H9 (cell line): Measurements from ENCODE around the gene NKIRAS1. TPM values are rescaled to one million over a fixed set of nuclear protein-coding genes. Genes with fewer than 3 reads are reported as not detected.

Experiments
- DNase-seq: peaks from one replicate; pipeline ENCODE4 v3.0.0-alpha.2; 2017
- H2AFZ ChIP-seq: one replicate; pipeline ENCODE4 v1.6.1; 2013; ENCODE audit warnings: mild to moderate bottlenecking, low read length, control low read depth, moderate library complexity
- H2AK5ac ChIP-seq: 2 replicates; pipeline ENCODE4 v1.6.1; 2013; ENCODE audit warnings: low read length, control low read depth, mixed read lengths; ENCODE audit not compliant: insufficient read length
- H2BK120ac ChIP-seq: one replicate; pipeline ENCODE4 v1.6.1; 2013; ENCODE audit warnings: low read depth, mild to moderate bottlenecking, low read length, control low read depth, inconsistent platforms; ENCODE audit not compliant: poor library complexity, severe bottlenecking
- H2BK12ac ChIP-seq: 2 replicates; pipeline ENCODE4 v1.6.1; 2013; ENCODE audit warnings: low read length, control low read depth, mixed read lengths, low read depth; ENCODE audit not compliant: insufficient read length
- H2BK15ac ChIP-seq: 2 replicates; pipeline ENCODE4 v1.6.1; 2013; ENCODE audit warnings: low read depth, low read length, control low read depth
- H2BK20ac ChIP-seq: one replicate; pipeline ENCODE4 v1.6.1; 2013; ENCODE audit warnings: low read depth, mild to moderate bottlenecking, low read length, control low read depth, inconsistent platforms; ENCODE audit not compliant: poor library complexity, severe bottlenecking
- H2BK5ac ChIP-seq: 2 replicates; pipeline ENCODE4 v1.6.1; 2013; ENCODE audit warnings: low read length, control low read depth, mixed read lengths; ENCODE audit not compliant: insufficient read length
- H3K14ac ChIP-seq: 2 replicates; pipeline ENCODE4 v1.6.1; 2013; ENCODE audit warnings: low read length, control low read depth; ENCODE audit not compliant: insufficient read depth
- H3K18ac ChIP-seq: 2 replicates; pipeline ENCODE4 v1.6.1; 2013; ENCODE audit warnings: low read depth, mild to moderate bottlenecking, mixed read lengths, low read length, control low read depth; ENCODE audit not compliant: insufficient read length
- H3K23ac ChIP-seq: 2 replicates; pipeline ENCODE4 v1.6.1; 2013; ENCODE audit warnings: low read length, control low read depth, mixed read lengths, low read depth; ENCODE audit not compliant: insufficient read length
- H3K23me2 ChIP-seq: 2 replicates; pipeline ENCODE4 v1.6.1; 2013; ENCODE audit warnings: low read depth, mild to moderate bottlenecking, mixed read lengths, low read length, control low read depth; ENCODE audit not compliant: insufficient read length, poor library complexity, severe bottlenecking
- H3K27ac ChIP-seq: 2 replicates; pipeline ENCODE4 v1.5.1; 2013; ENCODE audit warnings: low read length, control low read depth, mixed read lengths, low read depth; ENCODE audit not compliant: insufficient read length
- H3K27me3 ChIP-seq: 2 replicates; pipeline ENCODE4 v1.6.1; 2013; ENCODE audit warnings: low read length, control low read depth, inconsistent platforms; ENCODE audit not compliant: insufficient read depth
- H3K4ac ChIP-seq: 2 replicates; pipeline ENCODE4 v1.6.1; 2013; ENCODE audit warnings: low read depth, mild to moderate bottlenecking, control low read depth, inconsistent platforms, low read length, moderate library complexity
- H3K4me1 ChIP-seq: 2 replicates; pipeline ENCODE4 v1.6.1; 2013; ENCODE audit warnings: low read length, control low read depth, inconsistent platforms; ENCODE audit not compliant: insufficient read depth
- H3K4me2 ChIP-seq: 2 replicates; pipeline ENCODE4 v1.6.1; 2013; ENCODE audit warnings: low read length, control low read depth, mixed read lengths; ENCODE audit not compliant: insufficient read length, insufficient read depth
- H3K56ac ChIP-seq: 2 replicates; pipeline ENCODE4 v1.6.1; 2013; ENCODE audit warnings: low read depth, mild to moderate bottlenecking, mixed read lengths, low read length, control low read depth; ENCODE audit not compliant: insufficient read length
- H3K79me1 ChIP-seq: 2 replicates; pipeline ENCODE4 v1.6.1; 2013; ENCODE audit warnings: low read depth, mild to moderate bottlenecking, moderate library complexity, low read length, control low read depth, inconsistent platforms; ENCODE audit not compliant: insufficient read depth, poor library complexity, severe bottlenecking
- H3K79me2 ChIP-seq: 2 replicates; pipeline ENCODE4 v1.6.1; 2013; ENCODE audit warnings: low read length, control low read depth, inconsistent platforms; ENCODE audit not compliant: insufficient read depth
- H3K9ac ChIP-seq: 2 replicates; pipeline ENCODE4 v1.6.1; 2013; ENCODE audit warnings: low read length, control low read depth, mixed read lengths; ENCODE audit not compliant: insufficient read length; ENCODE audit errors: extremely low read depth
- H3K9me3 ChIP-seq: one replicate; pipeline ENCODE4 v1.6.1; 2013; ENCODE audit warnings: low read depth, low read length, inconsistent platforms; ENCODE audit not compliant: control insufficient read depth
- H3T11ph ChIP-seq: one replicate; pipeline ENCODE4 v1.6.1; 2013; ENCODE audit warnings: mild to moderate bottlenecking, low read length, control low read depth, inconsistent platforms
- H4K20me1 ChIP-seq: one replicate; pipeline ENCODE4 v1.6.1; 2013; ENCODE audit not compliant: control insufficient read depth, insufficient read length, insufficient read depth
- H4K5ac ChIP-seq: 2 replicates; pipeline ENCODE4 v1.6.1; 2013; ENCODE audit warnings: low read depth, mild to moderate bottlenecking, mixed read lengths, low read length, control low read depth; ENCODE audit not compliant: insufficient read length
- H4K8ac ChIP-seq: replicated peaks from 2 replicates; pipeline ENCODE4 v1.6.1; 2013; ENCODE audit warnings: low read length, control low read depth, mixed read lengths, low read depth; ENCODE audit not compliant: insufficient read length
- H4K91ac ChIP-seq: 2 replicates; pipeline ENCODE4 v1.6.1; 2013; ENCODE audit warnings: low read depth, mild to moderate bottlenecking, moderate library complexity, mixed read lengths, low read length, control low read depth; ENCODE audit not compliant: insufficient read length
- H3K27ac Mint-ChIP-seq, 3 experiments: 2 replicates in 2 of 3; 3 replicates in 1 of 3; pipeline ENCODE4 v1.8.0; 2020 to 2021; ENCODE audit warnings: mixed read lengths in 3 of 3, mild to moderate bottlenecking in 1 of 3, moderate library complexity in 1 of 3
- H3K27me3 Mint-ChIP-seq: 2 replicates; pipeline ENCODE4 v1.8.0; 2021; ENCODE audit warnings: low read depth, mild to moderate bottlenecking, moderate library complexity, mixed read lengths
- H3K36me3 Mint-ChIP-seq, 3 experiments: 2 replicates in 2 of 3; 3 replicates in 1 of 3; pipeline ENCODE4 v1.8.0; 2020 to 2021; ENCODE audit warnings: low read depth in 3 of 3, mixed read lengths in 3 of 3; ENCODE audit not compliant: insufficient read depth in 1 of 3
- H3K4me1 Mint-ChIP-seq, 2 experiments: 2 replicates each; pipeline ENCODE4 v1.8.0; 2020; ENCODE audit warnings: mixed read lengths in 2 of 2
- H3K4me3 Mint-ChIP-seq, 2 experiments: 2 replicates in 1 of 2; 3 replicates in 1 of 2; pipeline ENCODE4 v1.8.0; 2020 to 2021; ENCODE audit warnings: mild to moderate bottlenecking in 2 of 2, mixed read lengths in 2 of 2, moderate library complexity in 1 of 2
- H3K9me3 Mint-ChIP-seq, 2 experiments: 2 replicates in 1 of 2; 3 replicates in 1 of 2; pipeline ENCODE4 v1.8.0; 2020; ENCODE audit warnings: mild to moderate bottlenecking in 2 of 2, mixed read lengths in 2 of 2, moderate library complexity in 1 of 2
- WGBS: extraction: QIAGEN DNeasy Blood & Tissue Kit; methylation state at CpG from one replicate; pipeline ENCODE4 v1.1.7; 2013; ENCODE audit warnings: missing lambda C conversion rate, low lambda C conversion rate, mixed read lengths; ENCODE audit not compliant: insufficient read length; ENCODE audit errors: extremely low coverage; 5-methylcytosine and 5-hydroxymethylcytosine counted together
- total RNA-seq: library from RNA; stranded (reverse); gene quantifications from 2 replicates; pipeline ENCODE4 v1.2.1, GENCODE V29; 2021
- TF ChIP-seq, protein P1 (sequence below): fragments of 200-600 bp; sonication (generic); conservative IDR thresholded peaks from 3 replicates; pipeline ENCODE4 v1.8.0; 2021; ENCODE audit warnings: antibody characterized with exemption, mild to moderate bottlenecking

The NKIRAS1 gene
- total RNA-seq, 1 experiment from 2014 or later = 6.1 TPM

DNA sequence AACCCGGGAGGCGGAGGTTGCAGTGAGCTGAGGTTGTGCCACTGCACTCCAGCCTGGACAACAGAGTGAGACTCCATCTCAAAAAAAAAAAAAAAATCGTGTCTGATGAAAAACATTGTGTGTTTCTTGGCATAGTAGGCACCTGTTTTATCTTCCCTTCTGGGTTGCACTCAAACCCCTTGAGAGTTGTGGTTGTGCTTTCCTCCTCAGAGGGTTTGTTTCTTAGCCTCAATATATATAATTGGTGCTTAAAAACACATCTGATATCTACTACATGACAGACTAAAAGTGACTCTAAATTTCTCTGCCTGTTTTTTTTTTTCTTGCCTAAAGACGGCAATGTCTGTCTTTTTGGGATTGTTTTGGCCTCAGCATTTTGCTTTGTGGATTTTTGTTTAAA, 35.9 kb upstream of the NKIRAS1 start:
- H4K91ac ChIP-seq = no peak overlapping the region
- no peak overlapping the region for H3K23ac ChIP-seq
- Mint-ChIP-seq H3K4me1 (peaks cover 5 to 20% of the 10 kb centered on the region in 2 experiments), H3K9me3 (no peaks in the 10 kb centered on the region), H3K27ac (no peak overlapping the region), H3K27me3 (no peaks in the 10 kb centered on the region), H3K4me3 (no peak overlapping the region), H3K36me3 (peaks cover 13 to 40% (median 20%) of the 10 kb centered on the region in 3 experiments)
- DNase-seq = no peak
- H3K56ac ChIP-seq = no peak overlapping the region
- no peak overlapping the region for H3K27ac ChIP-seq
- H3K27me3 ChIP-seq = no peaks in the 10 kb centered on the region
- H2BK12ac ChIP-seq = no peak overlapping the region
- no peaks in the 10 kb centered on the region for H3K23me2 ChIP-seq
- peaks cover 13% of the 10 kb centered on the region; the same call in 1 of the 2 replicates for H3K79me2 ChIP-seq
- peaks cover 3% of the 10 kb centered on the region for H3K79me1 ChIP-seq
- no peak overlapping the region for H3T11ph ChIP-seq
- H3K4me2 ChIP-seq = no peak overlapping the region
- no peak overlapping the region for H3K14ac ChIP-seq
- no peak overlapping the region for H2AFZ ChIP-seq
- no peak overlapping the region for H2BK15ac ChIP-seq
- WGBS = no CpG with 5 or more reads among the region's 4 CpGs
- H2BK5ac ChIP-seq = no peak overlapping the region
- H4K20me1 ChIP-seq = no peaks in the 10 kb centered on the region
- no peak overlapping the region for H3K18ac ChIP-seq
- TF ChIP-seq, protein P1, sequence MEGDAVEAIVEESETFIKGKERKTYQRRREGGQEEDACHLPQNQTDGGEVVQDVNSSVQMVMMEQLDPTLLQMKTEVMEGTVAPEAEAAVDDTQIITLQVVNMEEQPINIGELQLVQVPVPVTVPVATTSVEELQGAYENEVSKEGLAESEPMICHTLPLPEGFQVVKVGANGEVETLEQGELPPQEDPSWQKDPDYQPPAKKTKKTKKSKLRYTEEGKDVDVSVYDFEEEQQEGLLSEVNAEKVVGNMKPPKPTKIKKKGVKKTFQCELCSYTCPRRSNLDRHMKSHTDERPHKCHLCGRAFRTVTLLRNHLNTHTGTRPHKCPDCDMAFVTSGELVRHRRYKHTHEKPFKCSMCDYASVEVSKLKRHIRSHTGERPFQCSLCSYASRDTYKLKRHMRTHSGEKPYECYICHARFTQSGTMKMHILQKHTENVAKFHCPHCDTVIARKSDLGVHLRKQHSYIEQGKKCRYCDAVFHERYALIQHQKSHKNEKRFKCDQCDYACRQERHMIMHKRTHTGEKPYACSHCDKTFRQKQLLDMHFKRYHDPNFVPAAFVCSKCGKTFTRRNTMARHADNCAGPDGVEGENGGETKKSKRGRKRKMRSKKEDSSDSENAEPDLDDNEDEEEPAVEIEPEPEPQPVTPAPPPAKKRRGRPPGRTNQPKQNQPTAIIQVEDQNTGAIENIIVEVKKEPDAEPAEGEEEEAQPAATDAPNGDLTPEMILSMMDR = no peak
- H3K9me3 ChIP-seq = no peaks in the 10 kb centered on the region
- no peak overlapping the region for H4K8ac ChIP-seq
- H4K5ac ChIP-seq = no peak overlapping the region
- no peaks in the 10 kb centered on the region for H3K4me1 ChIP-seq
- no peak overlapping the region for H2AK5ac ChIP-seq
- H3K9ac ChIP-seq = no peak overlapping the region
- H3K4ac ChIP-seq = no peak overlapping the region
- no peak overlapping the region for H2BK120ac ChIP-seq
- H2BK20ac ChIP-seq = no peak overlapping the region
